Transverse colon (tissue), 4 donors: ENCODE data around the gene IGFLR1. TPM values are rescaled to one million over a fixed set of nuclear protein-coding genes. Genes with fewer than 3 reads are reported as not detected.

Source experiments
- DNase-seq: peaks from one replicate; pipeline ENCODE4 v3.0.0-alpha.2; 2019
- H3K27ac ChIP-seq, 4 donors: fragments of 200-600 bp; sonication (generic); 2 replicates each; pipeline ENCODE4 v1.5.1; 2016 to 2018; ENCODE audit warnings: inconsistent platforms in 4 of 4
- H3K27me3 ChIP-seq: fragments of 200-600 bp; sonication (generic); 2 replicates; pipeline ENCODE4 v1.5.1; 2017; ENCODE audit warnings: inconsistent platforms
- H3K36me3 ChIP-seq, 4 donors: fragments of 200-600 bp; sonication (generic); 2 replicates each; pipeline ENCODE4 v1.5.1; 2017 to 2019; ENCODE audit warnings: inconsistent platforms in 4 of 4
- H3K4me1 ChIP-seq, 4 donors: fragments of 200-600 bp; sonication (generic); 2 replicates each; pipeline ENCODE4 v1.5.1; 2017 to 2020; ENCODE audit warnings: inconsistent platforms in 4 of 4
- H3K4me3 ChIP-seq, 4 donors: fragments of 200-600 bp; sonication (generic); 1 replicate in 1 of 4; 2 replicates in 3 of 4; pipeline versions ENCODE4 v1.5.1 to v1.6.1; 2017 to 2019; ENCODE audit warnings: inconsistent platforms in 4 of 4
- H3K9me3 ChIP-seq, 2 donors: fragments of 200-600 bp; sonication (generic); 2 replicates each; pipeline ENCODE4 v1.5.1; 2017 to 2019; ENCODE audit warnings: inconsistent platforms in 2 of 2
- CTCF ChIP-seq, 5 experiments: fragments of 200-600 bp in 3 of 5; fragments of 450-650 bp in 2 of 5; sonication (generic) in 3 of 5; IDR thresholded peaks; 1 replicate in 2 of 5; 2 replicates in 3 of 5; pipeline ENCODE4 v1.5.1; 2016 to 2017; ENCODE audit warnings: antibody characterized with exemption in 5 of 5, inconsistent platforms in 3 of 5, mild to moderate bottlenecking in 2 of 5, moderate library complexity in 1 of 5
- EP300 ChIP-seq: sonication (generic); formaldehyde crosslinking; IDR thresholded peaks from one replicate; pipeline ENCODE4 v1.6.1; 2017; ENCODE audit warnings: antibody characterized with exemption, low read depth
- POLR2A ChIP-seq: fragments of 450-650 bp; IDR thresholded peaks from one replicate; pipeline ENCODE4 v1.6.1; 2016; ENCODE audit warnings: antibody characterized with exemption, mild to moderate bottlenecking, moderate library complexity
- POLR2AphosphoS5 ChIP-seq, 3 donors: sonication (generic); formaldehyde crosslinking; IDR thresholded peaks; one replicate each; pipeline ENCODE4 v1.6.1; 2016; ENCODE audit warnings: antibody characterized with exemption in 3 of 3
- WGBS, 2 donors: methylation state at CpG; one replicate each; pipeline ENCODE4 v1.1.5; 2018; ENCODE audit warnings: low coverage in 1 of 2; 5-methylcytosine and 5-hydroxymethylcytosine counted together
- in situ Hi-C, 4 donors: fragments of 200-750 bp; cut with MboI; loops; one replicate each; pipeline versions ENCODE4 v1.15.0 to v1.15.1; 2017; ENCODE audit warnings: low sequenced_read_pairs in 3 of 4, low pct_ligation_motif_present in 1 of 4, low pct_unique_long_range_greater_than_20kb in 1 of 4
- intact Hi-C: fragments of 100-400 bp; cut with DNase I; formaldehyde crosslinking; loops from one replicate; pipeline ENCODE4 v1.15.1; 2023; ENCODE audit warnings: low total_unique reads
- total RNA-seq, 4 donors: library from RNA; depleted of rRNA; stranded (reverse); fragments of >200 nt; gene quantifications; one replicate each; pipeline ENCODE4 v1.1.0, GENCODE V29; 2016

Gene IGFLR1
- total RNA-seq, 4 donors from 2014 or later = 0.40 to 7.3 (median 6.0) TPM

DNA sequence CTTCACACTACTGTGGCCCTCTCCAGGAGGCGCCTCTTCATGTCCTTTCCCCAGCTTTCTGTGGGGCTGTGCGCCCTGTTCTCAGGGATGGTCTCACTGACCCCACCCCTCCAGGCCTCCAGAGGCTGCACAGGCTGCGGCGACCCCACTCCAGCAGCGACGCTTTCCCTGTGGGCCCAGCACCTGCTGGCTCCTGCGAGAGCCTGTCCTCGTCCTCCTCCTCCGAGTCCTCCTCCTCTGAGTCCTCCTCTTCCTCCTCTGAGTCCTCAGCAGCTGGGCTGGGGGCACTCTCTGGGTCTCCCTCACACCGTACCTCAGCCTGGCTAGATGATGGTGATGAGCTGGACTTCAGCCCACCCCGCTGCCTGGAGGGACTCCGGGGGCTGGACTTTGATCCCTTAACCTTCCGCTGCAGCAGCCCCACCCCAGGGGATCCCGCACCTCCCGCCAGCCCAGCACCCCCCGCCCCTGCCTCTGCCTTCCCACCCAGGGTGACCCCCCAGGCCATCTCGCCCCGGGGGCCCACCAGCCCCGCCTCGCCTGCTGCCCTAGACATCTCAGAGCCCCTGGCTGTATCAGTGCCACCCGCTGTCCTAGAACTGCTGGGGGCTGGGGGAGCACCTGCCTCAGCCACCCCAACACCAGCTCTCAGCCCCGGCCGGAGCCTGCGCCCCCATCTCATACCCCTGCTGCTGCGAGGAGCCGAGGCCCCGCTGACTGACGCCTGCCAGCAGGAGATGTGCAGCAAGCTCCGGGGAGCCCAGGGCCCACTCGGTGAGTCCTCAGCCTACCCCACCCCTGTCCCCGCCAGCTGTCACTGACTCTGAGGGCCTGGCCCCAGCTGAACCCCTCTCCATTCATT is 44.3 kb upstream of the IGFLR1 start:
- no peaks in the 10 kb centered on the region for H3K9me3 ChIP-seq
- 87% methylated on average over 21 of the region's 31 CpGs; no CpG with 5 or more reads in 1 of the 2 donors for WGBS, 2 donors
- no peaks in the 10 kb centered on the region for H3K4me1 ChIP-seq
- DNase-seq = no peak
- no peaks in the 10 kb centered on the region for H3K27me3 ChIP-seq
- intact Hi-C loops (no loop called here), in situ Hi-C loops (no loop called here)
- no peak for TF ChIP-seq EP300
- TF ChIP-seq POLR2A = no peak
- TF ChIP-seq POLR2AphosphoS5 (IDR thresholded peaks at IDR 0.05) = no peak
- TF ChIP-seq CTCF (IDR thresholded peaks at IDR 0.05) = no peak
- H3K36me3 ChIP-seq = no peaks in the 10 kb centered on the region
- H3K4me3 ChIP-seq = no peak overlapping the region
- no peak overlapping the region for H3K27ac ChIP-seq

GRCh38 chr19:35785339-35785627 is 43.0 kb upstream of the IGFLR1 start:
- 85% methylated on average over 10 of the region's 10 CpGs; no CpG with 5 or more reads in 1 of the 2 donors for WGBS, 2 donors
- TF ChIP-seq CTCF (IDR thresholded peaks at IDR 0.05) (no peak), POLR2A (no peak), POLR2AphosphoS5 (IDR thresholded peaks at IDR 0.05) (no peak), EP300 (no peak)

GRCh38 chr19:35784503-35785338 is 42.5 kb upstream of the IGFLR1 start:
- in situ Hi-C loops = no loop called here
- Histone ChIP-seq H3K4me1 (no peaks in the 10 kb centered on the region), H3K27ac (no peak overlapping the region), H3K4me3 (no peak overlapping the region), H3K27me3 (no peaks in the 10 kb centered on the region), H3K9me3 (no peaks in the 10 kb centered on the region), H3K36me3 (no peaks in the 10 kb centered on the region)
- no peak for DNase-seq
- intact Hi-C loops = no loop called here
- WGBS, 2 donors = 83% methylated on average over 41 of the region's 45 CpGs; no CpG with 5 or more reads in 1 of the 2 donors
- no peak for TF ChIP-seq EP300
- TF ChIP-seq POLR2AphosphoS5 (IDR thresholded peaks at IDR 0.05) = no peak

More at GRCh38 chr19:35785339-35785627, 43.0 kb upstream of the IGFLR1 start:
- in situ Hi-C loops = no loop called here
- no peaks in the 10 kb centered on the region for H3K27me3 ChIP-seq
- H3K36me3 ChIP-seq = no peaks in the 10 kb centered on the region
- H3K4me1 ChIP-seq = no peaks in the 10 kb centered on the region
- intact Hi-C loops = no loop called here
- H3K27ac ChIP-seq = no peak overlapping the region
- no peak for DNase-seq
- H3K9me3 ChIP-seq = no peaks in the 10 kb centered on the region
- H3K4me3 ChIP-seq = no peak overlapping the region

- intact Hi-C loops (no loop called here), in situ Hi-C loops (no loop called here)
- H3K36me3 ChIP-seq = no peaks in the 10 kb centered on the region
- WGBS, 2 donors = 65 to 84% methylated on average over 5 to 28 of the region's 28 CpGs
- TF ChIP-seq POLR2A = no peak
- TF ChIP-seq CTCF (IDR thresholded peaks at IDR 0.05) = no peak
- no peak for TF ChIP-seq POLR2AphosphoS5 (IDR thresholded peaks at IDR 0.05)
- no peak for TF ChIP-seq EP300
- H3K4me3 ChIP-seq = no peak overlapping the region
- no peak for DNase-seq
- no peaks in the 10 kb centered on the region for H3K9me3 ChIP-seq
- no peak overlapping the region for H3K27ac ChIP-seq
- no peaks in the 10 kb centered on the region for H3K4me1 ChIP-seq
- H3K27me3 ChIP-seq = no peaks in the 10 kb centered on the region
These were observed 41.5 kb upstream of the IGFLR1 start for GRCh38 chr19:35783469-35784434.
